ENCODE results near the gene UBE2Q2. TPM values are rescaled to one million over a fixed set of nuclear protein-coding genes. Genes with fewer than 3 reads are reported as not detected.

Gene UBE2Q2
- total RNA-seq, 1 experiment from 2014 or later, result 40.5 TPM

DNA sequence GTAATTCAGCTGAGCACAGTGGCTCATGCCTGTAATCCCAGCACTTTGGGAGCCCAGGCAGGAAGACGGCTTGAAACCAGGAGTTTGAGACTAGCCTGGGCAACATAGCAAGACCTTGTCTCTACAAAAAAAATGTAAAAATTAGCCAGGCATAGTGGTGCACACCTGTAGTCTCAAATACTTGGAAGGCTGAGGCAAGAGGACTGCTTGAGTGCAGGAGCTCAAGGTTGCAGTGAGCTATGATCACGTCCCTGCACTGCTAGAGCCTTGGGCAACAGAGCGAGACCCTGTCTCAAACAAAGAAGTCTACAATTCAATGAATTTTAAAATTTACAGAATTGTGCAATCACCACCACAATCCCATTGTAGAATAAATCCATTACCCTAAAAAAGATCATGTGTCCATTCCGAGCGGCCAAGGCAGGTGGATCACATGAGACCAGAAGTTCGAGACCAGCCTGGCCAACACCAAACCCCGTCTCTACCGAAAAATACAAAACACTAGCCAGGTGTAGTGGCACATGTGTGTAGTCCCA is 105.6 kb downstream of the UBE2Q2 start:
- no peaks in the 10 kb centered on the region for H3K9me3 ChIP-seq
- BruUV-seq (replicated peaks), result no TSS peak
- Mint-ChIP-seq H3K27me3 (ENCODE audit: insufficient read depth, unreplicated experiment) (peaks cover 5% of the 10 kb centered on the region), H3K4me1 (ENCODE audit: low read depth, unreplicated experiment) (no peaks in the 10 kb centered on the region), H3K36me3 (ENCODE audit: insufficient read depth, unreplicated experiment) (no peaks in the 10 kb centered on the region), H3K27ac (ENCODE audit: unreplicated experiment) (no peak overlapping the region), H3K9me3 (ENCODE audit: unreplicated experiment) (no peaks in the 10 kb centered on the region), H3K4me3 (ENCODE audit: unreplicated experiment) (no peak overlapping the region)
- ChIA-PET POLR2A (no interaction called here), CTCF (no interaction called here)
- no peaks in the 10 kb centered on the region for H3K4me1 ChIP-seq
- no peak overlapping the region for H3K4me3 ChIP-seq (ENCODE audit: low read depth, low read length)
- no peak for DNase-seq
- no peaks in the 10 kb centered on the region for H3K27me3 ChIP-seq (replicated peaks; ENCODE audit: control insufficient read depth, insufficient read depth, low read length)
- intact Hi-C loops (cut with micrococcal nuclease; ENCODE audit: unreplicated experiment), result loop anchor here (5.0 kb wide), 1 partner anchor 83 kb away; no protein-coding TSS in a partner anchor
- TF ChIP-seq, protein P1, sequence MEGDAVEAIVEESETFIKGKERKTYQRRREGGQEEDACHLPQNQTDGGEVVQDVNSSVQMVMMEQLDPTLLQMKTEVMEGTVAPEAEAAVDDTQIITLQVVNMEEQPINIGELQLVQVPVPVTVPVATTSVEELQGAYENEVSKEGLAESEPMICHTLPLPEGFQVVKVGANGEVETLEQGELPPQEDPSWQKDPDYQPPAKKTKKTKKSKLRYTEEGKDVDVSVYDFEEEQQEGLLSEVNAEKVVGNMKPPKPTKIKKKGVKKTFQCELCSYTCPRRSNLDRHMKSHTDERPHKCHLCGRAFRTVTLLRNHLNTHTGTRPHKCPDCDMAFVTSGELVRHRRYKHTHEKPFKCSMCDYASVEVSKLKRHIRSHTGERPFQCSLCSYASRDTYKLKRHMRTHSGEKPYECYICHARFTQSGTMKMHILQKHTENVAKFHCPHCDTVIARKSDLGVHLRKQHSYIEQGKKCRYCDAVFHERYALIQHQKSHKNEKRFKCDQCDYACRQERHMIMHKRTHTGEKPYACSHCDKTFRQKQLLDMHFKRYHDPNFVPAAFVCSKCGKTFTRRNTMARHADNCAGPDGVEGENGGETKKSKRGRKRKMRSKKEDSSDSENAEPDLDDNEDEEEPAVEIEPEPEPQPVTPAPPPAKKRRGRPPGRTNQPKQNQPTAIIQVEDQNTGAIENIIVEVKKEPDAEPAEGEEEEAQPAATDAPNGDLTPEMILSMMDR (IDR thresholded peaks at IDR 0.05; ENCODE audit: insufficient read depth in 1 of 2, low read depth in 1 of 2, low read length in 1 of 2, severe bottlenecking in 1 of 2, unreplicated experiment in 1 of 2), result no peak
- H3K36me3 ChIP-seq (ENCODE audit: control insufficient read depth, insufficient read depth, low read length), result no peaks in the 10 kb centered on the region

Other genes starting within 250 kb of the UBE2Q2 start
- 10.6 and 12.5 TPM in 2 replicates for gene SNUPN, start 217.7 kb upstream of the UBE2Q2 start, total RNA-seq (2022)
- gene IMP3, start 203.2 kb upstream of the UBE2Q2 start, total RNA-seq (2022), result 58.4 and 60.4 TPM in 2 replicates
- 17.9 and 19.4 TPM in 2 replicates for gene SNX33, start 195.5 kb upstream of the UBE2Q2 start, total RNA-seq (2022)
- gene CSPG4, start 130.6 kb upstream of the UBE2Q2 start, total RNA-seq (2022), result 0.12 and 0.20 TPM in 2 replicates
- gene FBXO22, start 60.4 kb downstream of the UBE2Q2 start, total RNA-seq (2022), result 43.9 and 47.7 TPM in 2 replicates
- gene NRG4, start 169.0 kb downstream of the UBE2Q2 start, total RNA-seq (2022), result 0.95 and 2.5 TPM in 2 replicates
- 0.27 and 0.28 TPM in 2 replicates for gene TMEM266, start 216.5 kb downstream of the UBE2Q2 start, total RNA-seq (2022)